Mesenchymal stem cell (in vitro differentiated cells and primary cell): ENCODE measurements around the gene FOXD4L6.
"Not testable (repeated sequence)": the region's sequence is repeated elsewhere in the genome, so short reads cannot be mapped to it uniquely, and the experiment has no call there.

Source experiments
- DNase-seq: peaks from one replicate; pipeline ENCODE4 v3.0.0-alpha.2; 2013
- H2AFZ ChIP-seq: one replicate; pipeline ENCODE4 v1.6.1; 2013; ENCODE audit warnings: low read depth, mild to moderate bottlenecking, control low read depth, inconsistent platforms, low read length, moderate library complexity
- H2AK5ac ChIP-seq: 2 replicates; pipeline ENCODE4 v1.6.1; 2013; ENCODE audit warnings: low read length, moderate library complexity, mild to moderate bottlenecking, inconsistent platforms; ENCODE audit not compliant: severe bottlenecking
- H2BK120ac ChIP-seq: one replicate; pipeline ENCODE4 v1.6.1; 2013; ENCODE audit warnings: low read depth, mild to moderate bottlenecking, inconsistent platforms, low read length, moderate library complexity
- H2BK12ac ChIP-seq, 2 experiments: one replicate each; pipeline ENCODE4 v1.6.1; 2013; ENCODE audit warnings: inconsistent platforms in 2 of 2, low read length in 2 of 2, mild to moderate bottlenecking in 2 of 2, moderate library complexity in 2 of 2, control low read depth in 1 of 2
- H2BK15ac ChIP-seq: one replicate; pipeline ENCODE4 v1.6.1; 2013; ENCODE audit warnings: mild to moderate bottlenecking, low read depth, inconsistent platforms; ENCODE audit not compliant: poor library complexity, severe bottlenecking
- H2BK5ac ChIP-seq: 2 replicates; pipeline ENCODE4 v1.6.1; 2013; ENCODE audit warnings: low read depth, mild to moderate bottlenecking, low read length, control low read depth, inconsistent platforms; ENCODE audit not compliant: poor library complexity, severe bottlenecking
- H3K14ac ChIP-seq, 2 experiments: one replicate each; pipeline ENCODE4 v1.6.1; 2013; ENCODE audit warnings: inconsistent platforms in 2 of 2, low read length in 2 of 2, control low read depth in 1 of 2, mild to moderate bottlenecking in 1 of 2, moderate library complexity in 1 of 2
- H3K18ac ChIP-seq, 2 experiments: one replicate each; pipeline ENCODE4 v1.6.1; 2013; ENCODE audit warnings: inconsistent platforms in 2 of 2, low read length in 2 of 2, control low read depth in 1 of 2, low read depth in 1 of 2, mild to moderate bottlenecking in 1 of 2
- H3K23ac ChIP-seq, 2 experiments: one replicate each; pipeline ENCODE4 v1.6.1; 2013; ENCODE audit warnings: inconsistent platforms in 2 of 2, low read length in 2 of 2, mild to moderate bottlenecking in 2 of 2, moderate library complexity in 2 of 2, control low read depth in 1 of 2
- H3K27ac ChIP-seq: 2 replicates; pipeline ENCODE4 v1.5.1; 2013; ENCODE audit warnings: mild to moderate bottlenecking, moderate library complexity, low read length, control low read depth, inconsistent platforms; ENCODE audit not compliant: poor library complexity, severe bottlenecking
- H3K27me3 ChIP-seq, 2 experiments: 2 replicates each; pipeline versions ENCODE4 v1.6.1 to v1.7.0; 2013; ENCODE audit warnings: low read length in 2 of 2, mild to moderate bottlenecking in 2 of 2, moderate library complexity in 2 of 2, control low read depth in 1 of 2, inconsistent platforms in 1 of 2; ENCODE audit not compliant: control insufficient read depth in 1 of 2, insufficient read depth in 1 of 2
- H3K36me3 ChIP-seq, 2 experiments: 2 replicates each; pipeline versions ENCODE4 v1.6.1 to v1.7.0; 2013; ENCODE audit warnings: low read length in 2 of 2, control low read depth in 1 of 2, inconsistent platforms in 1 of 2, low read depth in 1 of 2, mild to moderate bottlenecking in 1 of 2; ENCODE audit not compliant: insufficient read depth in 2 of 2, control insufficient read depth in 1 of 2
- H3K4ac ChIP-seq, 2 experiments: one replicate each; pipeline ENCODE4 v1.6.1; 2013; ENCODE audit warnings: inconsistent platforms in 2 of 2, low read length in 2 of 2, mild to moderate bottlenecking in 2 of 2, moderate library complexity in 2 of 2, control low read depth in 1 of 2, low read depth in 1 of 2
- H3K4me1 ChIP-seq: 2 replicates; pipeline ENCODE4 v1.6.1; 2013; ENCODE audit warnings: low read depth, low read length, control low read depth; ENCODE audit not compliant: control insufficient read depth, insufficient read depth
- H3K4me2 ChIP-seq: 2 replicates; pipeline ENCODE4 v1.6.1; 2013; ENCODE audit warnings: low read length, mild to moderate bottlenecking, inconsistent platforms; ENCODE audit not compliant: poor library complexity, severe bottlenecking
- H3K4me3 ChIP-seq, 2 experiments: 2 replicates each; pipeline versions ENCODE4 v1.5.1 to v1.7.0; 2013; ENCODE audit warnings: low read length in 2 of 2, mild to moderate bottlenecking in 2 of 2, control low read depth in 1 of 2, low read depth in 1 of 2; ENCODE audit not compliant: insufficient read depth in 1 of 2
- H3K79me1 ChIP-seq: replicated peaks from 2 replicates; pipeline ENCODE4 v1.6.1; 2013; ENCODE audit warnings: mild to moderate bottlenecking, control low read depth, low read length, inconsistent platforms; ENCODE audit not compliant: poor library complexity, severe bottlenecking
- H3K9ac ChIP-seq: 2 replicates; pipeline ENCODE4 v1.7.0; 2013; ENCODE audit warnings: mild to moderate bottlenecking, low read length, moderate library complexity
- H3K9me3 ChIP-seq: 2 replicates; pipeline ENCODE4 v1.7.0; 2013; ENCODE audit warnings: mild to moderate bottlenecking, low read length; ENCODE audit not compliant: control insufficient read depth
- H4K8ac ChIP-seq: one replicate; pipeline ENCODE4 v1.6.1; 2013; ENCODE audit warnings: inconsistent platforms, mild to moderate bottlenecking, low read length, moderate library complexity
- H4K91ac ChIP-seq: one replicate; pipeline ENCODE4 v1.6.1; 2013; ENCODE audit warnings: mild to moderate bottlenecking, low read length, inconsistent platforms
- WGBS: methylation state at CpG from one replicate; pipeline ENCODE4 v1.1.7; 2013; ENCODE audit warnings: mixed read lengths; 5-methylcytosine and 5-hydroxymethylcytosine counted together

FOXD4L6 gene

DNA sequence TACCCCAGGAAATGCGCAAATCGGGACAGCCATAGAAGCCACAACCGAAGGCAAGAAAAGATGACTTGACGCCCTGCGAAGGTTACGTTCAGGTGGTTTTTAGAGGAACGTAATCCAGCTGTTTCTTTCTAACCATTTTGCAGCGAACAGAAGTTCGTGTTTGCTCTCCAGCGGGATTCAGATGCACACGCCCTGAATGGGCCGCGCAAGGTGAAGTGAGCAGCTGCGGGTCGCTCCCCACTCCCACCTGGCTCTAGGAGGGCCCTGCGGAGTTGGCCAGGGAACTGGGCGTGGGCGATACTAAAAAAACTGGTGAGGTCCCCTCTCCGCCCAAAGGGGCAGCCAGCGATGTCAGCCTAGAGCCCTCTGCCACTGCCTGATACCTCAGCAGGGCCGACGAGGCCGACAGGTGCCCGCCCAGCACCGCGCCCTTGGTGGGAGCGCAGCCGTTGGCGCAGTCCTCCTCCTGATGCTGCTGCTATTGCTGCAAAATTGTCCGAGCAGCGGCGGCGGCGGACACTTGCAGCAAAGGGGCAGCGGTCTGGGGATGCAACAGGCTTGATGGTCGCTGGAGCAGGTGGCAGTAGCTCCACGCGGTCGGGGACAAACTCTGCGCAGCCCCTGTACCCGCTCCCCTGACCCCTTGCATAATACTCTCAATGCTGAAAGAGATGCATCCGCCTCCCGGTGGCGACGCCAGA is 1.6 kb downstream of the FOXD4L6 start:
- not testable (repeated sequence) for H3K4me2 ChIP-seq, DNase-seq, H4K91ac ChIP-seq, H2AFZ ChIP-seq, H4K8ac ChIP-seq, H3K4me1 ChIP-seq, H3K18ac ChIP-seq, H3K4me3 ChIP-seq, H3K27me3 ChIP-seq, H3K14ac ChIP-seq, H2BK5ac ChIP-seq, H3K9me3 ChIP-seq, H2BK12ac ChIP-seq, H3K27ac ChIP-seq, H3K9ac ChIP-seq, H3K23ac ChIP-seq, H2BK15ac ChIP-seq, H2AK5ac ChIP-seq, H2BK120ac ChIP-seq, H3K36me3 ChIP-seq, H3K4ac ChIP-seq, H3K79me1 ChIP-seq
- WGBS = no CpG with 5 or more reads among the region's 45 CpGs

DNA sequence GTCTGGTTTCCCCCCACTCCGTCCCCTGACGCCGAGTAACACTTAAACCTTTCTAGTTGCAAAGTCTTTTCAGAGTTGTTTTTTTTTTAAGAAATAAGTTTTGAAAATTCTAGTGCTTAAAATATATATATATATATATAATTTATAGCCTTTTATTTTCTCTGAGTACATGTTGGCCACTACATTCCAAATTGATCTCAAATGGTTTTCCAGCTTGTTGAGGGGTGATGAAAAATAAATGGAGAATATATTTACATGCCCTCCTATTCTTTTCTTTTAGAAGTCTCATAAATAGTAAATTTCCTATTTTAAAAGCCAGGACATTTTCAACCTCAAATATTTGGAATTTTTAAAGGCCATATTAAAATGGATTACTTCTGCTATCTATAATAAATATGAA is 2.5 kb downstream of the FOXD4L6 start:
- H3K4me1 ChIP-seq, H3K23ac ChIP-seq, H2BK12ac ChIP-seq, H3K4me3 ChIP-seq, H3K36me3 ChIP-seq, H4K91ac ChIP-seq, H2BK15ac ChIP-seq, H3K9ac ChIP-seq, H4K8ac ChIP-seq, H3K27ac ChIP-seq, H2AFZ ChIP-seq, H3K27me3 ChIP-seq, H3K18ac ChIP-seq, H3K4me2 ChIP-seq, H3K9me3 ChIP-seq, DNase-seq, H3K4ac ChIP-seq, H2BK5ac ChIP-seq, H2BK120ac ChIP-seq, H2AK5ac ChIP-seq, H3K14ac ChIP-seq, H3K79me1 ChIP-seq: not testable (repeated sequence)
- WGBS = no CpG with 5 or more reads among the region's 3 CpGs

DNA sequence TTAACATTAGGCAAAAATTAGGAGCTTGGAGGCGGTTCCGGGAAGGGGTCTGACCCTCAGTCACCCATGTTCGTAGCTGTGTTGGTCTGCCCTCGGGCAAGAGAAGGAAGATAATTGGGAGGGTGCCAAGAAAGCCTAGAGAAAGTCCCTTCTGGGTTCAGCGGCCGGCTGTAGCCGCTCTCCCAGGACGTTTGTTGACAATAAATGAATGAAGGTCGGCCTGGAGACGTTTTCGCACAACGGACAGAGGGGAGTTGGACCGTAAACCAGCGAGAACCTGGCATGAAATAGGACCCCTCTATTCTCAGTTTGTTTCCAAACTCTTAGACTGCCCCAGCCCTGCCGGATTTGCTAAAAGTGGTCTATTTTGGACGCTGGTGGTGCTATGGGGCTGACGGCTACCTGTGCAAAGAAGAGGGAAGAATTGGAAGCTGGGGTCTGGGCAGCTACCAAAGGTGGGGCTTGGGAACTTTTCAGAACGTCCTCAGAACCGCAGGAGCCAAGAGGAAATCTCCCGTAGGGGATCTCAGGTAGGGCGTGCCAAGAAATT is 3.3 kb downstream of the FOXD4L6 start:
- H2BK120ac ChIP-seq, H2BK15ac ChIP-seq, H3K9ac ChIP-seq, DNase-seq, H3K4me3 ChIP-seq, H3K27ac ChIP-seq, H3K4me1 ChIP-seq, H3K79me1 ChIP-seq, H3K27me3 ChIP-seq, H3K4ac ChIP-seq, H4K8ac ChIP-seq, H3K23ac ChIP-seq, H3K4me2 ChIP-seq, H2BK5ac ChIP-seq, H3K9me3 ChIP-seq, H2AFZ ChIP-seq, H2AK5ac ChIP-seq, H3K36me3 ChIP-seq, H2BK12ac ChIP-seq, H3K18ac ChIP-seq, H4K91ac ChIP-seq, H3K14ac ChIP-seq: not testable (repeated sequence)
- no CpG with 5 or more reads among the region's 21 CpGs for WGBS

DNA sequence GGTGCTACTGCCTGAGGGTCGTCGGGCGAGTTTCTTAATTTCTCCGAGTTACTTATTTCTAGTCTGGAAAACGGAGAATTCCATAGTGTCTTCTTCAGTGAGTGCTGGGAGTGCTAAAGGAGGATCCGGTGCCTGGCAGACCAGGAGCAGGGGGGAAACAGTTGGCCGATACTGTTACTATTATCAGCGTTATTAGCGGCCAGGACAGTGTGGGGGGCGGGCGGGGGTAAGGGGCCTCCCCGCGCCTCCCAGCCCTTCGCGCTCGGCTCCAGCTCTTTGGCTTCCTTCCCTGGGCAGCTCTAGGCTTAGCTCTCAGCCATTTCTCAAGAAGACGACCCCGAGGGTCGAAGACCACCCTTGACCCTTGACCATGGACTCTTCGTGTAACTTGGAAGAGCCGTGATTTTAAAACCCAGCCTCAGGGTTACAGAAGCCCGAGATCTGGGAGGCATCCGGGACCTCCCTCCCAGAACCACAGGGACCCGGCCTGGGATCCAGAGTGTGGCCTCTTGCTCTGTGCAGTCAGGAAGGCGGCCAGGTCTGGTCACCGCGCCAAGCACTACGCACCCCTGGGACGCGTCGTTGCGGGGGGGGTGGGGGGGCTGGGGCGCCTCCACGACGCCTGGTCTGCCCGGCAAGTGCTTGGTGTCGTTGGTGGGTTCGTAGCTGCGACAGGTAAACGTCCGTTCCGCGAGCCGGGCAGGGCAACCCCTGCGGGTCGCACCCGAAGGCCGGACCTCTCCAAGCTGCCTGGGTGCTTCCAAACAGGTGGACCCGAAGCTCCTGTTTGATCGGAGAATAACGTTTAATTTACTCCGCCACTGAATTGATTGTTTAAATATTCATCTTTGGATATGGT is 4.0 kb downstream of the FOXD4L6 start:
- DNase-seq, H2BK5ac ChIP-seq, H3K4ac ChIP-seq, H3K27ac ChIP-seq, H2AK5ac ChIP-seq, H3K23ac ChIP-seq, H3K14ac ChIP-seq, H3K9me3 ChIP-seq, H2BK12ac ChIP-seq, H3K4me3 ChIP-seq, H3K4me2 ChIP-seq, H2BK120ac ChIP-seq, H3K18ac ChIP-seq, H3K9ac ChIP-seq, H4K8ac ChIP-seq, H2BK15ac ChIP-seq, H3K36me3 ChIP-seq, H4K91ac ChIP-seq, H2AFZ ChIP-seq, H3K4me1 ChIP-seq, H3K27me3 ChIP-seq, H3K79me1 ChIP-seq: not testable (repeated sequence)
- WGBS = 34% methylated on average over 18 of the region's 52 CpGs
